GM18867 (cell line): Measurements from ENCODE around the gene LRRC1.

Source experiments
- ATAC-seq: cut with Tn5 transposase; IDR thresholded peaks from one replicate; pipeline ENCODE4 v1.9.1; 2021; ENCODE audit warnings: mild to moderate bottlenecking, moderate library complexity; ENCODE audit not compliant: unreplicated experiment

Gene LRRC1

DNA sequence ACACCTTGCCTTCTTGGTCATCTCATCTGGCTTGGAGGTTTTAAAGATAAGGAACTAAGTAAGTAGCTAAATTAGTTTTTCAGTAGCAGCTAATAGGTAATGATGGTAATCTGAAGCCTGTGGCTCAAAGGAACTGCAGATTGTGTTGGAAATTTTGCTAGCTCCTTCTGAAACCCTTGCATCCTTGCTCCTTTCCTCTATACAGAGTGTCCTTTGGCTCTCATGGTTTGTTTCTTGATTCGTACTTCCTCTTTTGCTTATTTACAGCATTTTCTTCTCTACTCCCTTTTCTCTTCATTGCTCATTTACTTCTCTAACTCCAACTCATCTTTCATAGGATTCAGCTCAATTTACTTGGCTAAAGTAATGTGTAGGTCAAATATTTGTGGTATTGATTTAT is 19.0 kb downstream of the LRRC1 start:
- no peak for ATAC-seq

- ATAC-seq: no peak
Measured at GRCh38 chr6:53814353-53814752, 19.5 kb downstream of the LRRC1 start.

- no peak for ATAC-seq
Measured at GRCh38 chr6:53815381-53816119, 20.7 kb downstream of the LRRC1 start.

DNA sequence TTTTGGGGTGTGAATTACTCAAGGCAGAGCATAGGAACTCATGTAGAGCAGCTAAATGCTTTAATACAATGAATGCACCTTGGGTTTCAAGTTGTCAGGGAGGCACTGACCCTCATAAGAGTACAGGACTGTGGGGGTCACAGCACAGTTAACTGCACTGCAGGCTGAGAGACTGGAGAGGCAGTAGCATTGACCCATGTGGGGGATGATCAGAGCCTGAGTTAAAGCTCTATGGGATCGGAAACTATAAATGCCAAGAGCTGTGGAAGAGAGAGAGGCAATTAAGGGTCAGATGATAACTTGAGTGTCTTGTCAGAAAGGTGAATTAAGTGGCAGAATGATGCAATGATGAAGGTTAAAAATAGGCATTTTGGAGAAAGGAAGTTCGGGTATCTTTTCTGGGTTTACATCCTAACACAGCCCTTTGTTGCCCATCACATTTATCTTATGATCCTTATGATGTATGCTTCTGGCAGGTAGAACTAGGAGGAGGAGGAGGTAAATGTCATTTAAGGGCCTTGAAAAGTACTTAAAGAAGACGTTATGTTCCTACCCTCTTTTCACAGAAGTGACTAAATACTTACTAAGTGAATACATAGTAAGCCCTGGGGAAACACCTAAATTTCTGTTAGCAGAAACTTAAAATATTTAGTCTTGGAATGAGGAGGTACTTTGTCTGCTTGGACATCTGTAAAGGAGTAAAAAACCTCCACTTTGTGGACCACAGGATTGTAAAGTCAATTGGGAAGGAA is 24.2 kb downstream of the LRRC1 start:
- ATAC-seq: no peak

- ATAC-seq: no peak
Measured at GRCh38 chr6:53822401-53823125, 27.8 kb downstream of the LRRC1 start.

- no peak for ATAC-seq
Measured at GRCh38 chr6:53824714-53825113, 29.9 kb downstream of the LRRC1 start.

- peak; percentile 68 for ATAC-seq
Measured at GRCh38 chr6:53825532-53826321, 30.9 kb downstream of the LRRC1 start.

- no peak for ATAC-seq
Measured at GRCh38 chr6:53827531-53827930, 32.7 kb downstream of the LRRC1 start.

DNA sequence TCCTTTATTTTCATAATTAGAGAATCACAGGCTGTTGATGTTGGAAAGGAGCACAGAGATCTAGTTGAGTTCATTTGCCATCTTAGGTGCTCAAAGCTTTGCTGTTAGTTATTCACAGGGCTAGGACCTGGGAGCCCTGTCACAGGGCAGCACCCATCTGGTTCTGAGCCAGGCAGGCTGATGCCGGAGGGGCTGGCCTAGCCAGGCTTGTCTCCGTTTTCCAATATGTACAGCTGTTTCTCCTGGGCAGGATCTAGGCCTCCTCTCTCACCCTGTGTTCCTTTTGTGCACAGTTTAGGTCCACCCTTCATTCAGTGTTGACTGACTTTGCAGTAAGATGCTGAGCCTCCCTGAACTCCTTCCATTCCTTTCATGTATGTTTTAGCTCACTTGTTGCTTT is 33.4 kb downstream of the LRRC1 start:
- no peak for ATAC-seq

DNA sequence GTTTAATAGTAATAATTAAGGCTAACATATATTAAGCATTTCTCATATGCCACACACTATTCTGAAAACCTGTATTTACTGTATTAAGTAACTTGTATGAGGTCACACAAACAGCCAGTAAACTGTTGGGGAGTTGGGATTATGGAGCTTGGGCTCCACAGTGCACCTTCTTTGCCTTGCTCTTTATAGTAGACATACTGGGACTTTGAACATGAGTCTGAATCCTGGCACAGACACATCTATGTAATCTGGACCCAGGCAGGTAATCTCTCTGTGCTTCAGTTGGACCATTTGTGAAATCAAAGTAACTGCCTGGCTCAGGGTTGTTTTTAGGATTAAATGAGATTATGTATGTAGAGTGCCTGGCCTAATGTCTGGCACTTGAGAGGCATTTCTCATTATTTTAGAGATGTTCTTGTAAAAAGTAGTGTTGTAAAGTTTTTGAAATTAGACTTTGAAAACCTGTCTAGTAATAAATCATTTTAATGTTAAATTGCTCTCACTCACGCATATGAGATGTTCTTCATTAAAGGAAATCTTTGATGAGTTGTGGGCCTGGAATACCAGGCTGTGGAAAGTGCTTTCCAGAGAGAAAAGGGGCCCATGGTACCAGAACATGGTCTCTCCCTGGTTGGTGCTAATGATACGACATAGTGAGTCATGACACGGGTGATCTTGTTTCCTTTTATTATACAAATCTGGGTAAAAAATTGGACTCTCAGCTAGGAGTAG is 34.3 kb downstream of the LRRC1 start:
- no peak for ATAC-seq

DNA sequence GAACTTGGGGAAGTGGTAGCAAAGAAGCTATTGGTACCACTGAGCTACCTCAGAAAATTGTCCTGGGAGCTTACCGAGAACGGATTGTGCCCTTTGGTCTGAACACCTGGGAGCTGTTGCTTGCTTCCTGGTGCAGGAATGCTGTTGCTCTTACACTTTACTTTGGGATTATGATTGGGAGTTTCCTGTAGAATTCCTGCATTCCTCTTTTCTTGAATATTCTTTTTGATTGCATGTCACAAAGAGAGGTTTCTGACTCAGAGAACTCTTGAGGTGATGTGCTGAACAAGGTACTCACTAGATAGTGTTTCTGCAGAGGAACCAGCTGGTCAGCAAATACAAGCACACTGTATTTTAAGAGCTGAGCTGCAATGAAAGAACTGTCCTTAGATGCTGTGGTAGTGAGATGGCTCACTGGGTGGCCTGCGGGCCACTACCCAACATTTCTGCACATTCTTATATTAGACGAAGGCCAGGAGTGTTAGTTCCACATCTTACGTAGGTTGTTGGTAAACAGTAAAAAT is 35.0 kb downstream of the LRRC1 start:
- no peak for ATAC-seq

DNA sequence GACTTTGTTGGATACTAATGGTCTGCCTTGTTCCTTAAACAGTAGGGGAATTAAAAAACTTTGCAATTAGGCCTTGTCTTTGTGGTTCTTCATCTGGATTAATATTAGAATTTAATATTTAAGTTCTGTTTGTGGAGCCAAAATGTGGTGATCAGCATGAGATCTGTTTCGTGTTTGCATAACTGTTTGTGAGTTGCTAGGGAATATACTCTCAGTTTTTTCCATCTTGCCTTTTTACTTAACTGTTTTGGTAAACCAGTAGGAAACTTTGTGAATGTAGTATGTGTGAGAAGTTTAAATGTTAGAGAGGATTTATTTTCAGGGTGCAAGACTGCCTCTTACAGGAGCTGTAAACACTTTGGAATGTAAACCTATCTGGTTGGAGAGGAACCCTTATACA is 35.6 kb downstream of the LRRC1 start:
- no peak for ATAC-seq

GRCh38 chr6:53831081-53831869 is 36.5 kb downstream of the LRRC1 start:
- no peak for ATAC-seq

DNA sequence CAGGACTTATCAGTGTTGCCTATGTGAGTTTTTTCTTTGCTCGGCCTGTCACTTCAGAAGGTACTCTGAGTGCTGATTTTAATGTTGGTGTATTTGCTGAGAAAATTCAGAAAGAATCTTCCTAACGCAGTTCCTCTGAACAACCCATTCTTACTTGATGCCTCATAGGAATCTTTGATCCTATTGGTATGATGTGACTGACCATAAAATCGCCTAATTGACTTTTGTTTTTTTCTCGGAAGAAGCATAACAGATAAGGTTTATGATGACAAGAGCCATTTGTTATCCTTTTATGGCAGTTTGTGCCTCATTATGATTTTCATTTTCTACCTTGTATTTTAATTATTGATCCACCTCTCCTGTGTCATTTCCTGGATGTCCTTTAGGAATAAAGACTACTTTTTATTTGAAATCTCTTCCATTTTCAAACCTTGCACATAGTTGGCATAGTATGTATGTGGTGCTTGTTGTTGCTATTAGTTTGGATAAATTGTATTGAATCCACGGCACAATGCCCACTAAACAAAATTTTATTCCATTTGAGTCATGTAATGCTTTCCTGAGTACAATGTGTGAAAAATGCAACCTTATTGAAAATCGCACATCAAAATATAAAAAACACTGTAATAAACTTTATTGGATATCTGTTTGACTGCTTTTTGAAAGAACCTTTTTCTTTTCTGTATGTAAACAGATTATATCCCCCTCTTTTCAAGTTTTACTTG is 37.3 kb downstream of the LRRC1 start:
- no peak for ATAC-seq

GRCh38 chr6:53833155-53833554 is 38.4 kb downstream of the LRRC1 start:
- no peak for ATAC-seq

DNA sequence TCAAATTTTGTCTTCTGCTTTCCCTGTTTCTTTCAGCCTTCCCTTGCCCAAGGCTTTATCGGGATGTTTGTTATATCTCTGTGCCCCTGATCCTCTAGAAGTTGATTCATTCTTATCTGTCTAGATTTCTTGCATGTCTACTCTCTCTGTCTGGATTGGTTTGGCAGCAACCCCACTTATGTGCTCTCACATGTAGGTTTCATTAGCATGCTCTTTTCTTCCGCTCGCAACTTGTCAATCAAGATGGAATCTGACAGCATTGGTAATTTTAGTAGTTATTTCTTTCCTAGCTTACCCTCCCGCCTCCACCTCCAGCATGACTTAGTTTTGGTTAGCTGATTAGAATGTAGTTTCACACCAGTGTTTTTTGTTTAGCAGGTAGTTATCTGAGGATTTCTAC is 39.3 kb downstream of the LRRC1 start:
- no peak for ATAC-seq

GRCh38 chr6:53837865-53838769 is 43.3 kb downstream of the LRRC1 start:
- ATAC-seq: no peak

GRCh38 chr6:53840027-53840426 is 45.2 kb downstream of the LRRC1 start:
- ATAC-seq: no peak
